ENCODE measurements around the gene NDRG3.
"Not testable (repeated sequence)": the region's sequence is repeated elsewhere in the genome, so short reads cannot be mapped to it uniquely, and the experiment has no call there.

Gene NDRG3

DNA sequence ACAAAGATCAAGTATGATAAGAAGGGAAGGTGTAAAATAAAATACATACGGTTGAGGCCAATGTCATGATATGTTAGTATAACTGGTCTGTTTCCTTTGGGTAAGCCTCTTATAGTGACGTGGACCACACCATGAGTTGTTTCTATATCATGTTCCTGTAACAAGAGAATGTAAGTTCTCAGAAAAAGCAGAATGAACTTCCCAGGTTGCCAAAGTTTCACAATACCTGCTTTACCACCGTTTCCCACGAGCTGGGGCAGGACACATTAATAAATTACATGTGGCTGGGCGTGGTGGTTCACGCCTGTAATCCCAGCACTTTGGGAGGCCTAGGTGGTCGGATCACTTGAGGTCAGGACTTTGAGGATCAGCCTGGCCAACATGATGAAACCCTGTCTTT, 57.3 kb downstream of the NDRG3 start:
- DNase-seq (ENCODE audit: low read depth), result no peak

DNA sequence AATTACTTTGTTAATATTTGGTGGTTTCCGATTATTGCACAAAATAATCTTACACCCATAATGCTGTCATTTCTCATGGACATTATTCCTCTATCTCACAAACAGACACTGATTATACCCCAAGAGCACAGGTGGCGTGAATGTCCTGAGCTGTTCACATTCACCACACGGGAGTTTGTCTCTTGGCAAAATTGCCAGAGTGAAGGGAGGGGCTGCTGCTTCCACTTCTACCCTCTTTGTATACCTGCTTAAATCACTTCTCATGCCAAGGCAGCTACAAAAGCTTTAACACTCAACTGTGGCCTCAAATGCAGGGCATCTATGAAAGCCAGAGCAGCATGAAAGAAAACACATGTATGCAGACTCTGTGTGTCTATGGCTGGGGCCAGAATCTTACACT, 58.0 kb downstream of the NDRG3 start:
- DNase-seq (ENCODE audit: low read depth), result no peak

DNA sequence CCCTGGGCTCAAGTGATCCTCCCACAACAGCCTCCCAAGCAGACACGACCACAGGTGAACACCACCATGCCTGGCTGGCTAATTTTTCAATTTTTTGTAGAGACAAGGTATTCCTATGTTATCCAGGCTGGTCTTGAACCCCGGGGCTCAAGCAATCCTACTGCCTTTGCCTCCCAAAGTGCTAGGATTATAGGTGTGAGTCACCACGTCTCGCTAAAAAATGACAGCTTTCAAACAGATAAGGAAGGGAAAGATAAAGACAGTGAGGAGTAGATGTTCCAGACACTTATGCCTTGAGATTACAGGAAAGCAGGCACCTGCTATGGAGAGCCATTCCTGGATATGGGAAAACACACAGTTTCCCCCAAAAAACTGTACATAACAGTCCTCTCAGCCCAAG, 58.9 kb downstream of the NDRG3 start:
- DNase-seq (ENCODE audit: low read depth), result no peak

DNA sequence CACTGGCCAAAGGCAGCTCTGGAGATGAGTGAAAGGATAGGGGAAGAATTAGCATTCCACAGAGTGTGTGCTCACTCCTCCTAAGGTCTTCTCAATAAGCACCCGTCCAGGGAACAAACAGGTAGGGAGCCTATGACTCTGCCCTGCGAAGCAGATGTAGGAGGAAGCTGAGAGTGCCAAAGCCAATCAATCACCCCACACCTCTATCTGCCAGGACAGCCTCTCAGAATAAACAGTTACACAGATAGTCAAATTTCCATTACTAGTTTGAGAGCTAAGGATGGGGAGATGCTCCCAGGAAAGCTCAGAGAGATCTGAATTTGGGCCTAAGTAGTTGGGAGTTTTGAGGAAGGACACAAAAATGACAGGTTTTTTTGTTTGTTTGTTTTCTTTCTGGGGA, 59.4 kb downstream of the NDRG3 start:
- no peak for DNase-seq (ENCODE audit: low read depth)

DNA sequence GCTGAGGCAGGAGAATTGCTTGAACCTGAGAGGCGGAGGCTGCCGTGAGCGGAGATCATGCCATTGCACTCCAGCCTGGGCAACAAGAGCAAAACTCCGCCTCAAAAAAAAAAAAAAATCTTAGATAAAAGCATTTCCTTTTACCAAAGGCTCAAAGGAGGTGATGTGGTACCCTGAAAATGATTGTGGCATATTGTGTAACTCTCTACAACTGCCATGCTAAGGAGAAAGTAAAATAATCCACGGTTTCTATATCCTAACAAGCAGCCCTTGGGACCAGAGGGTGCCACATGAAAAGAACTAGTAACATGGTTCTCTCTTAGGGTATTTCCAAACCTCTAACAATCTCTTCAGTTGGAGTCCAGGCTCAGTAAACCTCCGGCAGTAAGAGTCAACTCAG, 61.1 kb downstream of the NDRG3 start:
- no peak for DNase-seq (ENCODE audit: low read depth)

DNA sequence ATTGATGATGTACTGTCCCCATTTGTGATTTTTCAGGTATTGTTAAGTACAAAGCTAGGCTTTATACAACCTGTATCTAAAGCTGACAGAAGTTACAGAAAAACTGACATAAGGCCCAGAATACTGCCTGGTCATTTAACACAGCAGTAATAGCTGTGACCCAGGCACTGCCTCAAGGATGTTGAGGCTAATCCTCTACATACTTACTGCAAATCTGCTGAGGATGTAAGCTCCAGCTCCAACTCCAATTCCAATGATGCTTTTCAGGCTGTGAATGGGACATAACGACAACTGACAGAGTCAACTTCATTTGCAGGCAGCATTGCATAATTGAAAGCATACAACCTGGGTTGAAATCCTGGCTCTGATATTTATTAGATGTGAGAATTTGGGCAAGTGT, 63.6 kb downstream of the NDRG3 start:
- DNase-seq (ENCODE audit: low read depth), result no peak

DNA sequence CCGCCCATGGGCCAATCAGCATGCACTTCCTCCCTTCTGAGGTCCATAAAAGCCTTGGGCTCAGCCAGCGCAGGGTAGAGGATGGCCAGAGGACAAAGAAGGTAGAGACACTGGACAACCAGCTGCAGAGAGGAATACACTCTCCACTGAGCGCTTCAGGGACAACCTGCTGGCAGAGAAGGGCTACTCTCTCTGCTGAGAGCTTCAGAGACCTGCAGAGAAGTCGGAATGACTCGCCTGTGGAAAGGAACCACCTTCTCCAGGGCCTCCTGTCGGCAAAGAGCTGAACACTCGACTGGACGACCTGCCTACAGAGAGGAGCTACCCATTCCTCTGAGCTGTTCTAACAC, 68.5 kb downstream of the NDRG3 start:
- no peak for DNase-seq (ENCODE audit: low read depth)

DNA sequence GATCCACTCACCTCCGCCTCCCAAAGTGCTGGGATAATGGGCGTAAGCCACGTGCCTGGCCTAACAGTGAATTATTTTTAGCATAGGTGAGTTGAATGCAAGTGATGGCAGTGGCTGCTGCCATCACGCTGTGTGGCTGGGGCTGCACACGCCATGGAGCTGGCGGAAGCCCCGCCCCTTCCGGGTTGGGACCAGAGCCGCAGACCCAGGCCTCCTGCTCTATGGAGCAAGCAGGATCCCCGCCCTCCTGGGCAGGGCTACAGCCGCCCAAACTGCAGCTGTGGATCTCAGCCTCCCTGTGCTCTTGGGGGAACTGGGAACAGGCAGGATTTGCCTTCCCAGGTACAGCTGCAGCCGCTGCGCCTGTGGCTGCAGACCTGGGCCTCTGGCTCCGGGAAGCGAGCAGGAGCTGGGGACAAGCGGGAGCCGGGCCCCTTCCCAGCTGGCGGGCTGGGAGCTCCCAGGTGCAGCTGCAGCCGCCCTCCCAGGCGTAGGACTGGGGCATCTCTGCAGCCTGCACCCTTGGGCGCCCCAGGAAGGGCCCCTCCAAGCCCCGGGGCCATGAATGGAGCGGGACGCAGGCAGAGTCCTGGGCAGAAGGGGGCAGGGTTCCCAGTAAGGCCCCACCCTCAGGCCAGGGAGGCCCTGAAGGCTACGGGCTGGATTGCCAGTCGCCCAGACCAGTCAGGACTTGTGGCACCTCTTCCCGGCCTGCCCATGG, 69.0 kb downstream of the NDRG3 start:
- no peak for DNase-seq (ENCODE audit: low read depth)

DNA sequence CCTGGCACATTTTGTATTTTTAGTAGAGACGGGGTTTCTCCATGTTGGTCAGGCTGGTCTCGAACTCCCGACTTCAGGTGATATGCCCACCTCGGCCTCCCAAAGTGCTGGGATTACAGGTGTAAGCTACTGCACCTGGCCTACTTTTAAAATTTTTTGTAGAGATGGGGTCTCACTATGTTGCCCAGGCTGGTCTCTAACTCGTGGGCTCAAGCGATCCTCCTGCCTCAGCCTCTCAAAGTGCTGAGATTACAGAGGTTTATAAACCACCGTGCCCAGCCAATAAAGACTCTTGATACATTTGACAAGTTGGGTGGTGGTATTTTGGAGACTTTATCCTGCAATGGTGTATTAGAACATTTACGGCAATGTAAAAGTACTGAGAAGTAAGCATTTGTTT, 70.3 kb downstream of the NDRG3 start:
- DNase-seq (ENCODE audit: low read depth), result not testable (repeated sequence)

DNA sequence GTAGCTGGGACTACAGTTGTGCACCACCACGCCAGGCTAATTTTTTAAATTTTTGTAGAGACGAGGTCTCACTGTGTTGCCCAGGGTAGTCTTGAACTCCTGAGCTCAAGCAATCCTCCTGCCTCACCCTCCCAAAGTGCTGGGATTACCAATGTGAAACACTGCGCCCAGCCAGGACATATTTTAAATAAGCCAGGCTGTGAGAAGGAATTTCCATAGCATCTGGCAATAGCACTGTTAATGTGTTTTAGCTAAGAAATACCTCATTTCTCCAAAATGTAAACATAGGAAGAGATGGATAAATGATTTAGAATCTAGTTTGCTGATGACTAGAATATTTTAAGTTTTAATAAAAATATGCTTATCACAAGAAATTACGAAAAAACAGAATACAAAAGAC, 72.9 kb downstream of the NDRG3 start:
- DNase-seq (ENCODE audit: low read depth), result no peak

DNA sequence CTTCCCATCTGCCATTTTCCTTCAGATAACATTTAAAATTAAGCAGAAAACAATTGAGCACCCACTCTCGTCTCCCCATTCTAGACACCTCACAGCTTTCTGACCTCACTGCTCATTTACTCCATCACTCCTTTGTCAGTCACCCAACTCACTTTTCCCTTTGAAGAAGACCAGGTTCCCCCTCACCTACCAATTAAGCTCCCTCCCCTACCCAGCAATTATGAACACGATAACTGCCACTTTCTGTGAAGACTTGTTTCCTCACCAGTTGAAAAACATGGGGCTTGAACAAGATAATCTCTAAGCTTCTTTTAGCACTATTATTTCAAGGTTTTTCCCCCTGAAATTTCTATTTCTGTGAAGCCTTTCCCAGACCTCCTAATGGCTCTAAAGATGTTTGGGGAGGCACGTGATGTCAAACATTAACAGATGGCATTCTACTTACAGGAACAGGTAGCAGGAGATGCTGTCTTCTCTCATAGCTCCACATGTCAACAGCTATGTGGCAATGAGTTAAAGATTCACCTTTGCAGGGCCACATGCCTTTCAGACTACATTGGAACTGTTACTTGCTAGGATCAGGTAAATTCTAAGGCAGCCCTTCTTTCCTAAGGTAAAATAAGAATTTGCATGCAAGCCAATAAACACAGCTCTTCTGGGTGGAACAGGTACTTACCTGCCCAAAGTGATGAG, 75.1 kb downstream of the NDRG3 start:
- no peak for DNase-seq (ENCODE audit: low read depth)

DNA sequence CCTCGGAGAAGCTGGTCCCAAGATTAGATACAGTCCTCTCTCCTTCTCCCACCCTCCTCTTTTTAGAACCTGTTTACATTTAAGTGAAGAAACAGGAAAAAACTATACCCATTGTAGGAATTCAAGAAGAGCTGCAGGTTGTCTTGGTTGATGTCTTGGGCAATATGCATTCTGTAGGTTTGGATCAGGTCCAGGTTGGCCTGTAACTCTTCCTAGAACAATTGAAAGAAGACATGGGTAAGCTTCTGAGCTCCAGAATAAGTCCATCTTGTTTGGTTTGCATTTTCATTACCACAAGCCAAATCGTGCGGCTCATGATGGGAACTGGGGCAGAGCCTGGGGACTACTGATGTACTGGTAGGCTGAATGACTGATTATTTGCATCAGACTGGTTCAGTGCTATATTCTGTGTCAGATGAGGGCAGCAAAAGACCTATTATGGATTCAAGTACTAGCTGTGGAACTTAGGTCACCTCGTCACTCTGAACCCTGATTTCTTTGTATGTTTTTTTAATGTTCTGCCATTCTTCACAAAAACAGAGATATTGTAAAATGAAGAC, 79.6 kb downstream of the NDRG3 start:
- peak; percentile 29 for DNase-seq (ENCODE audit: low read depth)

DNA sequence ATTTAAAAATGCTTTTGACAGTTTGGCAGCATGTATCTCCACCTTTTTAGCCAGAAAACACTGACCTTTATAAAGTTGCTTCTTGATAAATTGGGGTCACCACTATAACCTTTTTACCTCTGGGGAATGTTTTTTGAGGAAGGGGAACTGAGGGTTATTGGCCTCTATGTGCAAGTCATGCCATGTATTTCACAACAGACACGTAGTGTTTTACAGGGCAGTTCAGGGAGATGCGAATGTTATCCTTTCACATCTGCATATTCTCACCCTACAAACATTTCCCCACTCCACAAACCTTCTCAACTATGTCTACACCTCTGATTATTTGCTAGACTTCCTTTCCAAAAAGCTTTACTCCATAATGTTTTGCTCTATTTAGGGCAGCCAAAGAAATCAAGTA, 82.9 kb downstream of the NDRG3 start:
- no peak for DNase-seq (ENCODE audit: low read depth)

DNA sequence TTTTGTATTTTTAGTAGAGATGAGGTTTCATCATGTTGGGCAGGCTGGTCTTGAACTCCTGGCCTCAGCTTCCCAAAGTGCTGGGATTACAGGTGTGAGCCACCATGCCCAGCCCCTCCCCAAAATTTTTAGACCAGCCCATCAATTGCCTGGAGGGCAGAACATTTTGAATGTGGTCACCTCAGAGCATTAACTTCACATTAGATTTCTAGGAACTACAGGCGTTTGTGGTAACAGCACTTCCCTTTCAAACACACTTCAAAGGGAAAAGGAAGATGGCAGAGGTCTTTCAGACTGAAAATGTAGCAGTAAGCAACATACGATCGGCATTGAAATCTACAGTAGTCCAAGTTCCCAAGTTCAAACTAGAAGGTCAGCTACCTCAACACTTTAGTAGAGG, 87.6 kb downstream of the NDRG3 start:
- DNase-seq (ENCODE audit: low read depth), result no peak

DNA sequence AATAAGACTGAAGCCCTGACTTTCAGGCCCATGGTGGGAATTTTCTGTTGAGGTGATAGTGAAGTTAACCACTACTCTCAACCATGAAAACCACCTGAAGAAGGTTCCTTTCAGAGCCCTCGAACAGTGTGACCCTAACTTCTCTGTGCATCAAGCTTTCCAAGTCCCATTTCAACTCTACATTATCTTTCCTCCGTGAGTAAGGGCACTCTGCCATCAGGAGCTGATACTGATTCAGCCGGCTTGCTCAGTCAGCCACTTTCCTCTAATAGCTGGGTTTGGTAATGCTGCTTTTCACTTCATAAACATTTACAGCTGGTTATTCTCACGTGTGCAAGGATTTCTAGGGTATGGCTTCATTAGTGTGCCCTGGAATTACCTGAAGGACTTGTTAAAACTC, 89.2 kb downstream of the NDRG3 start:
- DNase-seq (ENCODE audit: low read depth), result no peak

DNA sequence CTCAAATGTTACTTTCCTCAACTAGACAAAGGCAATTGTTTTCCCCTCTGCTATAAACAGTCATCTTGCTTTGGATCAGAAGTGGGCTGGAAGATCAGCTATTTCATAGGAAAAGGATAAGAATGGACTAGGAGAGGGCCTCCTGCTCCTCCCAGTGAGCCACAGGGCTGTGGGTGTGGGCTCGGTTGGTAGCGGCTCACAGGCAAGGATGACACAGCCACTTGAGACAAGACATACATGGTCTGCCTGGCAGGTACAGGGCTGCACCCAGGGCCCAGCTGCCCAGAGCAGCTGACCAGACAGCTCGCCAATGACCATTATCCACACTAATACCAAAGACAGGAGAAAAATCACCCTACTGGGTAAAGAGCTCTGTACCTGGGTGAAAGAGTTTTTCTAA, 90.9 kb downstream of the NDRG3 start:
- DNase-seq (ENCODE audit: low read depth), result no peak

DNA sequence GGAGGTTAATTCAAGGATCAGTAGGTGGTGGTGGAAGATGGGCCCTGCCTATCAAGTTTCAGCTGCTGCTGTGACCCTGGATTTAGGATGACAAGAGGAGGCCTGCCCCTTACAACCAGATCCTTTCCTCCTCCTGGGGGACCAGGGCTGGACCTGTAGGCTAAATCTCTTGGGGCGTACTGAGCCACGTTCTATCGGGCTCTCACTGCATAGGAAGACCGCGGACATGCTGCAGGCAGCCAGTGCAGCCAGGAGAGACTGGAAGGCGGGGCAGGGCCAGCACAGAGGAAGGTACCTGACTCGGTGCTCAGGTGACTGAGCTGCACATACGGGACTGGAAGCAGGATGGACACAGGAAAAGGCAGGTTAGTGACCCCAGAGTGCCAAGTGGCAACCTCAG, 91.4 kb downstream of the NDRG3 start:
- DNase-seq (ENCODE audit: low read depth), result no peak

DNA sequence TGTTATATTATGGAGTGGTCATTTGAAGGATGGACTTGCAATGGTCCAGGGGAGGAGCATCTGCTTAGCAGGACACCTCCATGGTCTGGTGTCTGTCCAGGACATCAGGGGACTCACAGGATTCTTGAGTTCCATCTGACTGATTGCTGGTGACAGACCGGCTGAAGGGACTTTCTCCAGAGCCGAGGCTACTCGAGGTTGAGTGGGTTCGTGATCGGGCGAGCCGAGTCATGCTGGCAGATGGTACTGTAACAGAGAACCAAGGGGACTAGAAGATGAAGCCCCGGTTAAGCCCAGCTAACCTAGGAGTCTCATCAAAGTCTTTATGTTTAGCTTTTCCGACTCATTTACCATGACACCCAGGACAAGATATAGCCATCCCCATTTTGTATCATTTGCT, 92.4 kb downstream of the NDRG3 start:
- no peak for DNase-seq (ENCODE audit: low read depth)

DNA sequence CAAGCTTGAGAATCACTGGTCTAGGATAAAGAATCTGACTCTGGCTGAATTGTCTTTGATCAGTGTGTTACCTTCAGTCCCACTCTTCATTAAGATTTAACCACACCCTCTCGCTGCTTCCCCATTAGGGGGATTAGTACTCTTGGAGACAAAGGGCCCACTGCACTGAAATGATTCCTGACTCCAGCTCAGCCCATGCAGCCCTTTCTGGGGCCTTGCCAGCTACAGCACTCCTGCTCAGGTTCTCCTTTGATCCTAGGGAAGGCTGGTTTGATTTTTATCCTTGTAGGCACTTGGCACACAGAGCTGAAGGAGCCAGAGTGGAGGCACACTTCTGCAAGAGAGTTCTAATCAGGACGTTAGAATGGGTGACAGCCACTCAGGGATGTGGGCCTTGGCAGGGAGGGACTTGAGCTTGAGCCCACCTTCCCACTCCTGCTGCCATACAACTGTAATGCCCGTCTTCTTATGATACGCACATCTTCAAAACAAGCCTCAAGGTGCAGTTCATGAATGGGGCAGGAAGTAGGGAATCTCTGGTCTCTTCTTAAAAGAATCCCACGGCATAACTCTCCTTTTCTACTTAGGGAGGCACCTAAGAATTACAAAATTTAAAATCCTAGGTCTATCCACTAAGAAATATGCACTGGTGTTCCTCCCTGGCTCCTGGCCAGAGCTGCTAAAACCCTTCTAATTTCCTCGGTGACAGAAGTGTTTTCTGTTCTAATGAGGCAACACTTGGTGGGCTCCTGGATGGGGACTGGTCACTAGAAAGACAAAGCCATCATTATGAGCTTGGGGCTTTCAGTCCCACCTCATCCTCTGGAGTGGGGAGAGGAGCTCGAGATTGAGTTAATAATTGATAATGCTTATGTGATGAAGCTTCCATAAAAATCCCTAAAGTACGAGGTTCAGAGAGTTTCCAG, 98.4 kb downstream of the NDRG3 start:
- no peak for DNase-seq (ENCODE audit: low read depth)

DNA sequence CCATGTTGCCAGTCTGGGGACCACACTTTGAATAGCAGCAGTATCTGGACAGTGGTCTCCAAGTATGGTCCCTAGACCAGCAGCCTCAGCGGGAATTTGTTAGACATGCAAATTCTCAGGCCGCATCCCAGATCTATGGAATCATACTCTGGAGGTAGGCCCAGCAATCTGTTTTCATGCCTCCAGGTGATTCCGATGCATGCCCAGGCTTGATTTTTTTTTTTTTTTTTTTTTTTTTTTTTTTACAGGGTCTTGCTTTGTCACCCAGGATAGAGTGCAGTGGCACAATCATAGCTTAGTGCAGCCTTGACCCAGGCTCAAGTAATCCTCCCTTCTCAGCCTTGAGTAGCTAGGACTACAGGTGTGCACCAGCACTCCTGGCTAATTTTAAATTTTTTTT, 99.2 kb downstream of the NDRG3 start:
- no peak for DNase-seq (ENCODE audit: low read depth)

DNA sequence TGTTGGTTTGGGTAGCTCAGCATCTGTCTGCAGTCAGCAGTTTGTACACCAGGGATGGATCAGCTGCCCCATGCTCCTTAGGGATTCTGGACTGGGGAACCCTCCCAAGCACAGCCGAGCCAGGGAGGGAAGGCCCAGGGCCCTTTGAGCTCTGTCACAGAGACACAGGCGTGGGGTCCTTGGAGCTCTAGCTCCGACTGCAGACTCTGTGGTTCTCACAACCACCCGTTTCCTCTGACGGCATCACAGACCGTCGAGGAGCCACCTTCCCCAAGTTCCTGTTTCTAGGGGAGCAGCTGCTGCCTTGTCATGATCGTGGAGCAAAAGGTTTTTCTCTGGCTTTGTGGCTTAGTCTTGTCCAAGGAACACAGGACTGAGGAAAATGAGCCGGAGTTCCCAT, 99.9 kb downstream of the NDRG3 start, which contains the start of gene SLA2:
Gene SLA2 (minus strand): TSS at position 199 of the 400 bp plus-strand sequence. CDS start 4,861 bp downstream, outside the sequence.
- DNase-seq (ENCODE audit: low read depth), result no peak

DNA sequence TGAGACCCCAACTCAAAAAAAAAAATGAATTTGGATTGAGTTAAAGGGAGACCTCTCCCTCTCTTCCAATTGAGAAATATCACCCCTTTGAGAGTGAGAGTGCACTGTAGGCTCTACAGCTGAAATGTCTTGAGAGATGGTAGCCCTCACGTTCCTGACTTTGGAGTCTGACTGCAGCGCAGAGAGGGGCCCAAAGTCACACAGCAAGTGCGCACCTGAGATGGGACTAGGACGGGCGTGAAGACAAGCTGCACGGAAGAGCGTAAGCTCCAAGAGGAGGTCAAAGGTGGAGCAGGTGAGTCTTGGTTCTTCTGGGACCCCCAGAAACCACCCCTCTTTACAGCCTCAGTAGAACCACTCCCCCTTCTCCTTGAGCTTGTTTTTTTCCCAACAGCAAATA, 100.5 kb downstream of the NDRG3 start:
- DNase-seq (ENCODE audit: low read depth), result no peak

DNA sequence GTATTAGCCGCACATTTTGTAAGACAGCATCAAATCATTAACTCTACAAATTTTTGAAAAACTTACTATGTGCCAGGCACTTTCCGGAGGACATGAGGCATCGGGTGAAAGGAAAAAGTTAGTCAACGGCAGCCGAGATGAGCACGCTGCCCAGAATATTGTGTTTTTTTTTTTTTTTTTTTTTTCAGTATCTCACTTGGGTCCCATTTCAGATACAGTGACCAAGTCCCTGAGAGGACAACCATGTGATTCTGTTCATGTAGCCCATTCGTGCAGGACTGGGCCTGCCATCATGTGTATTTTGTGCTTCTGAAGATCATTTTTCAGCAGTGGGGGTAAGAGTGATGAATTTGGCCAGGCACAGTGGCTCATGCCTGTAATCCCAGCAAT, 101.2 kb downstream of the NDRG3 start:
- DNase-seq (ENCODE audit: low read depth), result peak; percentile 19
